Stimulated activated CD4-positive, alpha-beta T cell treated with anti-CD3 and anti-CD28 coated beads, Interleukin-2, amount 100 ng/mL, for 48 hours (primary cell): ENCODE results near the gene OVOL1.

Experiments
- DNase-seq, 2 donors: peaks; one replicate each; pipeline ENCODE4 v3.0.0-alpha.2; 2020

Gene OVOL1

DNA sequence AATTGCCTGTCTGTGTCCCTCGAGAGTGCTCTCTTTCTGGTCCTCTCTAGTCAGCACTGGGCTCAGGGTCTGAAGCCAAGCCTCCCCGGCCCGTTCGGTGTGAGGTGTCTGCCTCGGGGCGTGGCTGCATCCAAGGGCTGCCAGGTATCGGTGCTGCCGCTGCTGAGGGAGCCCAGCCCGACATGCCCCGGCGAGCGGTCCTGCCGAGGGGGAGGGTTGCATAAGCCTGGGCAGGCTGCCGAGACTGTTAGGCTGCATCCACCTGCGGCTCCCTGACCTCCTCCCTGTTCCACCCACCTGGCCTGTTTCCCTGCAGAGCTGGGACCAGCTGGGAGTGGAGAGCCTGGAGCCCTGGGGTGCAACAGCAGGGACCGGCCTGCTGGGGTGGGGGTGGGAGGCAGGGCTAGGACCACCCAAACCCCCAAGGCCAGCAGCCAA lies 6.3 kb downstream of the OVOL1 start:
- DNase-seq = no peak

DNA sequence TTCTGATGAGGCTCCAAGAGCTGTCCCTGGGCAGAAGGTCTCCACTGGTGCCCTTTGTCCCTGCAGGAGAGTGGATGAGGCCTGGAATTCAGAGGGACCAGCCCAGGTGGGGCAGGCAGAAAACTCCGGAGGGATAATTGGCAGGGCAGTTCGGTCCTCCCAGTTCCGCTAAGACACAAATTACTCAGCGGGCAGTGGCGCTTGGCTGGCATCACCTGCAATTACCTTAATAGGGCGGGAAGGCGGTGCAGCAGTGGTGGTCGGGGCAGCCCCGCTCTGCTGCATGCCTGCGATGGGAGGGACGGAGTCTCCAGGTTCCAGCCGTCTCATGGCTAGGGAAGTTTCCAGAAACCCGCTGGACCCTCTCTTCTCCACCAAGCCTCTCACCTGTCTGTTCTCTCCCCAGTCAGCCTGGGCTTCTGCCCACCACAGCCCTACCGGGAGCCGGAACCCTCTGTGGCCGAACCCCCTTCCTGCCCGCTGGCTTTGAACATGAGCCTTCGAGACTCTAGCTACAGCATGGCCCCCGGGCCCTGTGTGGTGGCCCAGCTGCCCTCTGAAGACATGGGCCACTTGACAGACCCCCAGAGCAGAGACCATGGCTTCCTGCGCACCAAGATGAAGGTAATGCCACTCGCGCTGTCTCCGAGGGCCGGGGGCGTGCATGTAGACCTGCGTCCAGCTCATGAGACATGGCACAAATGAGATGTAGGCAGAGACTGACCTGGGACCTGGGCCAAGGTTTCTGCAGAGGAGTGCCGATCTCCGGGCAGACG lies 7.0 kb downstream of the OVOL1 start:
- no peak for DNase-seq

DNA sequence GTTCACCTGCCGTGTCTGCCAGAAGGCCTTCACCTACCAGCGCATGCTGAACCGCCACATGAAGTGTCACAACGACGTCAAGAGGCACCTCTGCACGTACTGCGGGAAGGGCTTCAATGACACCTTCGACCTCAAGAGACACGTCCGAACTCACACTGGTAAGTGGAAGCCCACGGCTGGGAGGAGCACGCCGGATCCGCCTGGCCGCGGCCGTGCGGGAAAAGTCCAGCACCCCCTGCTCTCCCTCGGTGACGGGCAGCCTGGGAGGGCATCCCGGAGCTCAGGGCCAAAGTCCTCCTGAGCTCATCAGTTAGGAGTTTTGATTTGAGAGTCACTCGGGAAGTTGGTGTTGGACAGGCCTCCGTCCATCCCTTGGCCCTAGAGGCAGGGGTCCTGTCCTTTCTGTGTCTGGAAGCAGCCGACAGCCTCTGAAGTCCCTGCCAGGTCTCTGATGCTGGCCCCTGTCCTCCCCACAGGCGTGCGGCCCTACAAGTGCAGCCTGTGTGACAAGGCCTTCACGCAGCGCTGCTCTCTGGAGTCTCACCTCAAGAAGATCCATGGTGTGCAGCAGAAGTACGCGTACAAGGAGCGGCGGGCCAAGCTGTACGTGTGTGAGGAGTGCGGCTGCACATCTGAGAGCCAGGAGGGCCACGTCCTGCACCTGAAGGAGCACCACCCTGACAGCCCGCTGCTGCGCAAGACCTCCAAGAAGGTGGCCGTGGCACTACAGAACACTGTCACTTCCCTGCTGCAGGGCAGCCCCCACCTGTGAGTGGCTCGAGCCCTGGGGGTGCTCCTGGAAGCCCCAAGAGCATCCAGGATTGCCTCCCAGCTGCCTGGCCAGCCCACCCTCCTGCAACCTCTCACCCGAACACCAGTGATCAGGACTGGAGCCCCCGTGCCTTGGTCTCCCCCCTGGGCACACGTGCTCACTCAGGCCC lies 8.0 kb downstream of the OVOL1 start:
- DNase-seq = no peak

- DNase-seq = no peak
These were observed 10.1 kb downstream of the OVOL1 start for GRCh38 chr11:65796726-65797601.

DNA sequence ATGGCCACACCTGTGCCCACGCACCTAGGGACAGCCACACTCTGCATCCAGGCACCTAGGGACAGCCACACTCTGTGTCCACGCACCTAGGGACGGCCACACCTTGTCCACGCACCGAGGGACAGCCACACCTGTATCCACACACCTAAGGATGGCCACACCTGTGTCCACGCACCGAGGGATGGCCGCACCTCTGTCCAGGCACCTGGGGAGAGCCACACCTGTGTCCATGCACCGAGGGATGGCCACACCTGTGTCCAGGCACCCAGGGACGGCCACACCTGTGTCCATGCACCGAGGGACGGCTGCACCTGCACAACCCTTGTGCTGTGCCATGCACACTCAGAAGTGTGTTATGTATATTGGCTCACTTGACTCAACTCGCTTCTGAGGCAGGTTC lies 10.8 kb downstream of the OVOL1 start:
- no peak for DNase-seq

DNA sequence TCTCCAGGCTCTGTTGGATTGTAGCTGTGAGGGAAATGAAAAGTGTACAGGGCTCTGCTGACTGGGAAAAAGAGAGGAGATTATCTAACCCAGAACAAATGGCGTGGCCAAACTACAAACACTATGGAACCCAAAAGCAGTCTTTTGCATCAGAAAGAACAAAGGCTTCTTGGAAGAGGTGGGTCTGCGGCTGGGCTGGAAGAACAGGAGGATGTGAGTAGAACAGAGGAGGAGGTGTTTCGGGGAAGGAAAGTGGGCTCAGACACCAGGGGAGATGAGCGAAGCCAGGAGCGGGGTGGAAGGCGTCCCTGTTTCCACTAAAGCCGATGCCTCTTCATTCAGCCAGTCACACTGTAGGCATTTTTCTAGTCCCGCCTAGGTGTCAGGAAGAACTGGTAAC lies 12.0 kb downstream of the OVOL1 start:
- no peak for DNase-seq

GRCh38 chr11:65801153-65801987 lies 14.5 kb downstream of the OVOL1 start:
- no peak for DNase-seq

- DNase-seq = no peak
These were observed 16.0 kb downstream of the OVOL1 start for GRCh38 chr11:65802841-65803240.

DNA sequence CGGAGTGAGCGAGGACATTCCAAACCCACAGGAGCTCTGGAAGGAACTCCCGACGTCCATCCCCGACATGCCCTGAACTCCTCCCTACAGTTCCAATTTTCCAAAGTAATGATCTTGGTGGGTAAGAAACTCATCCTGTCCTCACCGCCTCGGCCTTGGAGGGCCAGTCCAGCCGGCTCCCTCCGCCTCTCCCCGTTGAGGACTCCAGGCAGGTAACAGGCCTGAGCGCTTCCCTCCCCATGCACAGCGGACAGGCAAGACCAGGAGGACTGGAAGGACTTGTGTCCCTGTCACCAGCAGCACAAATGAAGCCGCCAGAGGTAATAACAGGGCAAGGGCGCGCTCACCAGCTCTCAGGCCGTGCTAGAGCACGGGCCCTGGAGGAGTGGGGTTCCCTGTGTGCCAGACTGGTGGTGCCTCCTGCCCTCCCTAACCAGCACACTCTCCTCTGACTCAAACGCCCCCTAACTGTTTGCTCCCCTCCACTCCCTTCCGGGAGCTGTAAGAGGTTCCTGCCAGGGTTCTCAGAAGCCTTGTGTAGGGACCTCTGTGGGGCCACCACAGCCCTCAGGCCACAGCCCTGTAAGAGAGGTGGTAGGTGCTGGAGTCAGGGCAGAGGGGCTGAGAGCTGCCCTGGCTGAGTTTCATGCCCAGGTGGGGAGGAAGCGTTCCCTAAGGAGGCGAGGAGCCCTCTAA lies 17.1 kb downstream of the OVOL1 start:
- no peak for DNase-seq

- DNase-seq = no peak
These were observed 20.1 kb downstream of the OVOL1 start for GRCh38 chr11:65806979-65807378.

GRCh38 chr11:65808744-65809341 lies 22.0 kb downstream of the OVOL1 start:
- no peak for DNase-seq

GRCh38 chr11:65809496-65809895 lies 22.6 kb downstream of the OVOL1 start:
- DNase-seq = no peak

DNA sequence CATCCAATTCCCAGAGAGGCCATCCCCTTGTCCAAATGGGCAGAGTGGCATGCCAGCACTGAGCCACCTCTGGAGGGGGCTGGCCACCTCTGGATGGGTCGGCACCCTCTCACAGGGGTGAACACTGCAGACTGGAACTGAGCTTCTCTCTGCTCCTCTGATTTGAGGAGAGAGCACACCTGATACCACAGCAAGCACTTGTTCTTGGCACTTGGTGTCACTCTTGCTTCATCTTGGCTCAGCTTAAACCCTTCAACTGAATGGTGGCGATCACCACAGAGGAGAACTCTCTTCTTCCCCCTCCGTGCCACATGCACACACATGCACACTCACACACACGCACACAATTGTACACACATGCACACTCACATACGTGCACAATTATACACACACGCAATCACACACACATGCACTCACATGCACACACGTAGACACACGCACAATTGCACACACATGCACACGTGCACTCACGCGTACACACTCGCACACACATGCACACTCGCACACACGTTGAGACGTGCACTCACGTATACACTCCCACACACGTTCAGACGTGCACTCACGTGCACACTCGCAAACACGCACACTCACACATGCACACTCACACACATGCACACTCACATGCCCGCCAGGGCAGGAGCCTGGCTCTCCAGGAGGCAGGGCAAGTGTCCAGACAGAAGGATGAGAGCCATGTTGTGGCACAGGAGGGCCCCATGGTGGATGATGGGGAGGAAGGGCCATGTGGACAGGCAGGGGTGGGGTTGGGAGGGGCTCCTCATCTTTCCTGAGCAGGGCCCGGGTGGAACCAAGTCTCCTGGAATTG lies 23.4 kb downstream of the OVOL1 start:
- DNase-seq = no peak

DNA sequence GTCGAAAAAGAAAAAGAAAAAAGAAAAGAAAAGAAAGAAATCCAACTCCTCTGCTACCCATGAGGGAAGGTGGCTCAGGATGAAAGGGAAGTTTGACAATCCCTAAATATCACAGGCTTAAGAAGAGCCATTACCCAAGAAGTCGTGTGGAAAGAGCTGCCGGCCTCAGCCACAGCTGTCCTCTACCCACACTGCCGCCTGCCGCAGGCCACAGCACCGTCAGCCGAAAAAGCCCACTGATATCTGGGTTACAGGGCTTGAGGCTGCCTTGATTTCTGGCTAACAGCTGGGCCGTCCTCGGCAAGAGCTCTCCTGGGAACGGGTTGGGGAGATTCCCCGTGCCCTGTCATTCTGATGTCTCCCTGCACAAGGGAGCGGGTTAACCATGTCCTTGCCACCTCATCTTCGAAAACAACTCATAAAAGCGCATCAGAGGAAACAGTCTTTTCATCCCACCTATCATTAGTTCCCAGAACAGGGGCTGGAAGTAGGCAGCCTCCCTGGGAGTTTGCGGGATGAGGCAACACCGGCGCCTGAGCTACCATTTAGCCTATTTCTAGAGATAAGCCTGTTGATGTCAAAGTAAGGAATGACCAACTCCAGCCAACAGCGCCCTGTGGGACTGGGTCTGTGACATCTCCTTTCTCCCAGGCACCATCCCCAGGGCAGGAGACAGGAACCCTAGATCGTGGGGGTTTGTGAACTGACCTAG lies 25.1 kb downstream of the OVOL1 start:
- DNase-seq = no peak

- DNase-seq = no peak
These were observed 27.5 kb downstream of the OVOL1 start for GRCh38 chr11:65814131-65814985.

GRCh38 chr11:65814986-65815565 lies 28.2 kb downstream of the OVOL1 start:
- DNase-seq = no peak

GRCh38 chr11:65816696-65817095 lies 29.8 kb downstream of the OVOL1 start:
- no peak for DNase-seq

DNA sequence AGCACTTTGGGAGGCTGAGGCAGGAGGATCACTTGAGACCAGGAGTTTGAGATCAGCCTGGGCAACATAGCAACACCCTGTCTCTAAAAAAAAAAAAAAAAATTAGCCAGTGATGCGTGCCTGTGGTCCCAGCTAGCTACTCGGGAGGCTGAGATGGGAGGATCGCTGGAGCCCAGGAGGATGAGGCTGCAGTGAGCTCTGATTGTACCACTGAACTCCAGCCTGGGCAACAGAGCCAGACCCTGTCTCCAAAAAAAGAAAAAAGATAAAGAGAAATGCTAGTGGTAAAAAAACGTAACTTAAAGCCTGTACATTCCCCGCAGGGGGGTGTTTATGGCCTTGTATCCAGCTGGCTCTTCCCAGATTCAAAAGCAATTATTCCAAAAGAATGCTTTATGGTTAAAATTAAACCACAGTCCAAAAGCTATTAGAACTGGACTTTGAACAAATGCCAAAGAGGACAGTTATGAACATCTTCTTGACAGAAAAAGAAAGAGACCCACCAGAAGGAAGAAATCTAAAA lies 30.5 kb downstream of the OVOL1 start:
- DNase-seq = no peak
